ENCODE results near the gene LRRC8A.
"Not testable (repeated sequence)": the region's sequence is repeated elsewhere in the genome, so short reads cannot be mapped to it uniquely, and the experiment has no call there.

GRCh38 chr9:128944966-128945365 is 63.0 kb downstream of the LRRC8A start:
- TF ChIP-seq CTCF, POLR2A (IDR thresholded peaks at IDR 0.05): not testable (repeated sequence)

Data from esophagus squamous epithelium (tissue), 4 donors.